PC-9 (cell line): ENCODE data around the gene ACP3. TPM values are rescaled to one million over a fixed set of nuclear protein-coding genes. Genes with fewer than 3 reads are reported as not detected.
"Not testable (repeated sequence)": the region's sequence is repeated elsewhere in the genome, so short reads cannot be mapped to it uniquely, and the experiment has no call there.

Experiments used
- BruUV-seq: library from RNA; stranded (reverse); fragments of 400-500 nt; replicated peaks from 2 replicates; lab custom pipeline; 2021; lab: Mats Ljungman, UMichigan
- CTCF ChIA-PET: fragments of 300-600 bp; sonication (Branson Sonifier 250); formaldehyde crosslinking; loops from one replicate; lab custom pipeline; 2022; ENCODE audit warnings: antibody characterized with exemption; lab: Charles Lee
- POLR2A ChIA-PET: fragments of 300-600 bp; sonication (Branson Sonifier 250); formaldehyde crosslinking; loops from one replicate; lab custom pipeline; 2022; ENCODE audit warnings: antibody characterized with exemption; ENCODE audit not compliant: unreplicated experiment; lab: Charles Lee
- DNase-seq, 2 experiments: peaks; one replicate each; pipeline versions ENCODE4 v3.0.0 to v3.0.0-alpha.2; 2015 to 2022; ENCODE audit warnings: mixed read lengths in 1 of 2
- H2AFZ ChIP-seq: fragments of 200-600 bp; sonication (generic); 2 replicates; pipeline ENCODE4 v1.8.1; 2017; ENCODE audit warnings: antibody characterized with exemption
- H3F3A ChIP-seq: fragments of 200-600 bp; sonication (generic); 2 replicates; pipeline ENCODE4 v1.8.1; 2017; ENCODE audit warnings: antibody characterized with exemption, mild to moderate bottlenecking, low read depth; ENCODE audit not compliant: insufficient read depth
- H3K27ac ChIP-seq: fragments of 200-600 bp; sonication (generic); 2 replicates; pipeline ENCODE4 v1.6.1; 2016; ENCODE audit warnings: mixed run types
- H3K27me3 ChIP-seq: fragments of 200-600 bp; sonication (generic); 2 replicates; pipeline ENCODE4 v1.6.1; 2016; ENCODE audit warnings: low read depth, mixed run types; ENCODE audit not compliant: insufficient read depth
- H3K36me3 ChIP-seq: fragments of 200-600 bp; sonication (generic); 2 replicates; pipeline ENCODE4 v1.6.1; 2016; ENCODE audit warnings: low read depth, mixed run types
- H3K4me1 ChIP-seq: fragments of 200-600 bp; sonication (generic); replicated peaks from 2 replicates; pipeline ENCODE4 v1.6.1; 2016; ENCODE audit warnings: mixed run types; ENCODE audit not compliant: insufficient read depth
- H3K4me2 ChIP-seq: fragments of 200-600 bp; sonication (generic); 2 replicates; pipeline ENCODE4 v1.6.1; 2017; ENCODE audit warnings: mixed run types
- H3K4me3 ChIP-seq: fragments of 200-600 bp; sonication (generic); 2 replicates; pipeline ENCODE4 v1.6.1; 2016; ENCODE audit warnings: mixed run types
- H3K79me2 ChIP-seq: fragments of 200-600 bp; sonication (generic); 2 replicates; pipeline ENCODE4 v1.6.1; 2017; ENCODE audit warnings: low read depth, mixed run types
- H3K9me2 ChIP-seq: fragments of 200-600 bp; sonication (generic); 2 replicates; pipeline ENCODE4 v1.8.1; 2017; ENCODE audit warnings: mild to moderate bottlenecking; ENCODE audit not compliant: insufficient read depth
- H3K9me3 ChIP-seq: fragments of 200-600 bp; sonication (generic); 2 replicates; pipeline ENCODE4 v1.8.1; 2016; ENCODE audit warnings: low read depth; ENCODE audit not compliant: insufficient read depth
- H4K20me1 ChIP-seq: fragments of 200-600 bp; sonication (generic); 2 replicates; pipeline ENCODE4 v1.8.1; 2017; ENCODE audit not compliant: insufficient read depth
- CTCF ChIP-seq: fragments of 200-600 bp; sonication (generic); conservative IDR thresholded peaks from 2 replicates; pipeline ENCODE4 v1.6.1; 2017; ENCODE audit warnings: mixed run types, antibody characterized with exemption, mild to moderate bottlenecking, moderate library complexity
- EZH2 ChIP-seq: fragments of 200-600 bp; sonication (generic); IDR thresholded peaks from 2 replicates; pipeline ENCODE4 v1.8.0; 2017; ENCODE audit warnings: antibody characterized with exemption, low read depth
- intact Hi-C: fragments of 100-400 bp; cut with micrococcal nuclease; formaldehyde crosslinking; loops from one replicate; pipeline ENCODE4 v1.10.0; 2022; ENCODE audit not compliant: unreplicated experiment
- total RNA-seq: library from RNA; stranded (reverse); gene quantifications from 2 replicates; pipeline ENCODE4 v1.2.3, GENCODE V29; 2021

Gene ACP3
- total RNA-seq, 1 experiment from 2014 or later, result 3.5 TPM

- Histone ChIP-seq H3K27ac (no peak overlapping the region), H3K79me2 (no peaks in the 10 kb centered on the region), H3K9me3 (no peaks in the 10 kb centered on the region), H3F3A (no peaks in the 10 kb centered on the region), H3K9me2 (no peaks in the 10 kb centered on the region), H3K27me3 (no peaks in the 10 kb centered on the region), H2AFZ (no peak overlapping the region), H3K4me1 (no peaks in the 10 kb centered on the region), H3K4me2 (no peak overlapping the region), H3K4me3 (no peak overlapping the region), H3K36me3 (no peaks in the 10 kb centered on the region), H4K20me1 (no peaks in the 10 kb centered on the region)
- BruUV-seq, result no TSS peak
- no peak for DNase-seq
- CTCF ChIA-PET, result no interaction called here
- POLR2A ChIA-PET, result no interaction called here
- intact Hi-C loops, result no loop called here
- TF ChIP-seq CTCF (no peak), EZH2 (no peak)
These were observed 45.1 kb downstream of the ACP3 start for GRCh38 chr3:132362329-132362728.

- Histone ChIP-seq H3K9me2 (no peaks in the 10 kb centered on the region), H4K20me1 (no peaks in the 10 kb centered on the region), H3K36me3 (no peaks in the 10 kb centered on the region), H3K4me1 (no peaks in the 10 kb centered on the region), H3K27me3 (no peaks in the 10 kb centered on the region), H2AFZ (no peak overlapping the region), H3K79me2 (no peaks in the 10 kb centered on the region), H3K27ac (no peak overlapping the region), H3K9me3 (no peaks in the 10 kb centered on the region), H3K4me2 (no peak overlapping the region), H3F3A (no peaks in the 10 kb centered on the region), H3K4me3 (no peak overlapping the region)
- BruUV-seq, result no TSS peak
- no peak for DNase-seq
- POLR2A ChIA-PET, result no interaction called here
- intact Hi-C loops, result no loop called here
- CTCF ChIA-PET, result no interaction called here
- TF ChIP-seq CTCF (no peak), EZH2 (no peak)
These were observed 51.3 kb downstream of the ACP3 start for GRCh38 chr3:132368515-132368914.

GRCh38 chr3:132368962-132369361 is 51.8 kb downstream of the ACP3 start:
- no peaks in the 10 kb centered on the region for H3K36me3 ChIP-seq
- no peaks in the 10 kb centered on the region for H4K20me1 ChIP-seq
- no TSS peak for BruUV-seq
- no peaks in the 10 kb centered on the region for H3F3A ChIP-seq
- H3K79me2 ChIP-seq, result no peaks in the 10 kb centered on the region
- no peak for DNase-seq
- intact Hi-C loops, result no loop called here
- H3K27me3 ChIP-seq, result no peaks in the 10 kb centered on the region
- no peak overlapping the region for H2AFZ ChIP-seq
- H3K9me2 ChIP-seq, result no peaks in the 10 kb centered on the region
- CTCF ChIA-PET, result no interaction called here
- H3K27ac ChIP-seq, result no peak overlapping the region
- H3K4me1 ChIP-seq, result no peaks in the 10 kb centered on the region
- no peaks in the 10 kb centered on the region for H3K9me3 ChIP-seq
- POLR2A ChIA-PET, result interaction anchor here (0.6 kb wide), 1 partner anchor 567 kb away, joined by 4 read pairs; no protein-coding TSS in a partner anchor
- no peak overlapping the region for H3K4me2 ChIP-seq
- TF ChIP-seq CTCF, result no peak
- TF ChIP-seq EZH2, result no peak
- no peak overlapping the region for H3K4me3 ChIP-seq

GRCh38 chr3:132376945-132377354 is 59.7 kb downstream of the ACP3 start:
- POLR2A ChIA-PET, H3K9me3 ChIP-seq, H2AFZ ChIP-seq, H3K4me1 ChIP-seq, H3K9me2 ChIP-seq, CTCF ChIA-PET, H3K4me2 ChIP-seq, H3F3A ChIP-seq, H3K79me2 ChIP-seq, H3K36me3 ChIP-seq, H3K4me3 ChIP-seq, H3K27me3 ChIP-seq, intact Hi-C loops, BruUV-seq, H4K20me1 ChIP-seq, DNase-seq, H3K27ac ChIP-seq: not testable (repeated sequence)
